ENCODE measurements around the gene NKX2-2.

DNA sequence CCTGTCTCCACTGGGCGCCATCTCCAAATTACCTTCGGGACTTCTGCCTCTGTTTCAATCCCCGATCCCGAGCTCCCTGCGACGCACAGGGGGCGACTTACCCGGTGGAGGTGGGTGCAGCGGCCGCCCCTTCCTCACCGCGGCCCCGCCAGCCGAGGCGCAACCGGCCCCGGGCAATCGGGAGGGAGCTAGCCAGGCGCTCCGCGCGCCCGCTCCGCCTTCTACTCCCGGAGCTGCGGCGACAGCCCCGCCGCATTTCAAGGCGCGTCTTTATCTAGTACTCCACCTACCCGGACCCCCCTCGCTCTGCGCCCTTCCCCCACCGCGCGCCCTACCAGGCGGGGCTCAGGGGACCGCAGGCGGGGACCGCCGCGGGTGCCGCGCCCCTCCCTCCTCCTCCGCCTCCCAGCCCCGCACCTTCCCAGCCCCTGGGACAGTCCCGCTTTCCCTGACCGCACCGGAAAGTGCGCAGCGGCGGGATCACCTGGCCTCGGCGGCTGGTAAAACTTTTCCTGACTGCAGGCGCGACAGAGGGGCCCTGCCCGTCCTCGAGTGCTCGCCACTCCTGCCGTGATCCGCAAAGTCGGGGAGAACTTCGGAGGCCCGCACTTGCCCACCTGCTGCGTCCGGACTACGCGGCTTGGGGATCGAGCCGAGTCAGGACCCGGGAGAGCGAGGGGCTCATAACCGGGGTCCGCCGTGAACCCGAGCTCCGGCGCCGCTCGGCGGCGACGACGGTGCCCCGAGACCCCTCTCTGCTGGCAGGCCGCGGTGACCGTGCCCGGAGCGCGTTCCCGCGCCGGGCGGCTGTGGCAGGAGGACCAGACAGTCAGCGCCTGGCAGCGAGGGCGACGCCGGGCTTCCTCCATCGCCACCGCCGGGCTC is 8.0 kb upstream of the NKX2-2 start:
- TF ChIP-seq, protein P1, sequence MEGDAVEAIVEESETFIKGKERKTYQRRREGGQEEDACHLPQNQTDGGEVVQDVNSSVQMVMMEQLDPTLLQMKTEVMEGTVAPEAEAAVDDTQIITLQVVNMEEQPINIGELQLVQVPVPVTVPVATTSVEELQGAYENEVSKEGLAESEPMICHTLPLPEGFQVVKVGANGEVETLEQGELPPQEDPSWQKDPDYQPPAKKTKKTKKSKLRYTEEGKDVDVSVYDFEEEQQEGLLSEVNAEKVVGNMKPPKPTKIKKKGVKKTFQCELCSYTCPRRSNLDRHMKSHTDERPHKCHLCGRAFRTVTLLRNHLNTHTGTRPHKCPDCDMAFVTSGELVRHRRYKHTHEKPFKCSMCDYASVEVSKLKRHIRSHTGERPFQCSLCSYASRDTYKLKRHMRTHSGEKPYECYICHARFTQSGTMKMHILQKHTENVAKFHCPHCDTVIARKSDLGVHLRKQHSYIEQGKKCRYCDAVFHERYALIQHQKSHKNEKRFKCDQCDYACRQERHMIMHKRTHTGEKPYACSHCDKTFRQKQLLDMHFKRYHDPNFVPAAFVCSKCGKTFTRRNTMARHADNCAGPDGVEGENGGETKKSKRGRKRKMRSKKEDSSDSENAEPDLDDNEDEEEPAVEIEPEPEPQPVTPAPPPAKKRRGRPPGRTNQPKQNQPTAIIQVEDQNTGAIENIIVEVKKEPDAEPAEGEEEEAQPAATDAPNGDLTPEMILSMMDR (IDR thresholded peaks at IDR 0.05) = no peak
- TF ChIP-seq, protein P2, sequence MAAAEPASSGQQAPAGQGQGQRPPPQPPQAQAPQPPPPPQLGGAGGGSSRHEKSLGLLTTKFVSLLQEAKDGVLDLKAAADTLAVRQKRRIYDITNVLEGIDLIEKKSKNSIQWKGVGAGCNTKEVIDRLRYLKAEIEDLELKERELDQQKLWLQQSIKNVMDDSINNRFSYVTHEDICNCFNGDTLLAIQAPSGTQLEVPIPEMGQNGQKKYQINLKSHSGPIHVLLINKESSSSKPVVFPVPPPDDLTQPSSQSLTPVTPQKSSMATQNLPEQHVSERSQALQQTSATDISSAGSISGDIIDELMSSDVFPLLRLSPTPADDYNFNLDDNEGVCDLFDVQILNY (CRISPR knock-in tag; IDR thresholded peaks at IDR 0.05) = no peak
- TF ChIP-seq RELA (CRISPR knock-in tag; IDR thresholded peaks at IDR 0.05; ENCODE audit: borderline replicate concordance) = no peak
- no peak for TF ChIP-seq KAT7 (CRISPR knock-in tag; IDR thresholded peaks at IDR 0.05; ENCODE audit: borderline replicate concordance)
- no peak for TF ChIP-seq NFE2L1 (CRISPR knock-in tag; IDR thresholded peaks at IDR 0.05)
- TF ChIP-seq, protein P3, sequence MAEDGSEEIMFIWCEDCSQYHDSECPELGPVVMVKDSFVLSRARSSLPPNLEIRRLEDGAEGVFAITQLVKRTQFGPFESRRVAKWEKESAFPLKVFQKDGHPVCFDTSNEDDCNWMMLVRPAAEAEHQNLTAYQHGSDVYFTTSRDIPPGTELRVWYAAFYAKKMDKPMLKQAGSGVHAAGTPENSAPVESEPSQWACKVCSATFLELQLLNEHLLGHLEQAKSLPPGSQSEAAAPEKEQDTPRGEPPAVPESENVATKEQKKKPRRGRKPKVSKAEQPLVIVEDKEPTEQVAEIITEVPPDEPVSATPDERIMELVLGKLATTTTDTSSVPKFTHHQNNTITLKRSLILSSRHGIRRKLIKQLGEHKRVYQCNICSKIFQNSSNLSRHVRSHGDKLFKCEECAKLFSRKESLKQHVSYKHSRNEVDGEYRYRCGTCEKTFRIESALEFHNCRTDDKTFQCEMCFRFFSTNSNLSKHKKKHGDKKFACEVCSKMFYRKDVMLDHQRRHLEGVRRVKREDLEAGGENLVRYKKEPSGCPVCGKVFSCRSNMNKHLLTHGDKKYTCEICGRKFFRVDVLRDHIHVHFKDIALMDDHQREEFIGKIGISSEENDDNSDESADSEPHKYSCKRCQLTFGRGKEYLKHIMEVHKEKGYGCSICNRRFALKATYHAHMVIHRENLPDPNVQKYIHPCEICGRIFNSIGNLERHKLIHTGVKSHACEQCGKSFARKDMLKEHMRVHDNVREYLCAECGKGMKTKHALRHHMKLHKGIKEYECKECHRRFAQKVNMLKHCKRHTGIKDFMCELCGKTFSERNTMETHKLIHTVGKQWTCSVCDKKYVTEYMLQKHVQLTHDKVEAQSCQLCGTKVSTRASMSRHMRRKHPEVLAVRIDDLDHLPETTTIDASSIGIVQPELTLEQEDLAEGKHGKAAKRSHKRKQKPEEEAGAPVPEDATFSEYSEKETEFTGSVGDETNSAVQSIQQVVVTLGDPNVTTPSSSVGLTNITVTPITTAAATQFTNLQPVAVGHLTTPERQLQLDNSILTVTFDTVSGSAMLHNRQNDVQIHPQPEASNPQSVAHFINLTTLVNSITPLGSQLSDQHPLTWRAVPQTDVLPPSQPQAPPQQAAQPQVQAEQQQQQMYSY (CRISPR knock-in tag; IDR thresholded peaks at IDR 0.05) = no peak
- TF ChIP-seq, protein P4, sequence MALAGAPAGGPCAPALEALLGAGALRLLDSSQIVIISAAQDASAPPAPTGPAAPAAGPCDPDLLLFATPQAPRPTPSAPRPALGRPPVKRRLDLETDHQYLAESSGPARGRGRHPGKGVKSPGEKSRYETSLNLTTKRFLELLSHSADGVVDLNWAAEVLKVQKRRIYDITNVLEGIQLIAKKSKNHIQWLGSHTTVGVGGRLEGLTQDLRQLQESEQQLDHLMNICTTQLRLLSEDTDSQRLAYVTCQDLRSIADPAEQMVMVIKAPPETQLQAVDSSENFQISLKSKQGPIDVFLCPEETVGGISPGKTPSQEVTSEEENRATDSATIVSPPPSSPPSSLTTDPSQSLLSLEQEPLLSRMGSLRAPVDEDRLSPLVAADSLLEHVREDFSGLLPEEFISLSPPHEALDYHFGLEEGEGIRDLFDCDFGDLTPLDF (CRISPR knock-in tag; IDR thresholded peaks at IDR 0.05) = no peak
- TF ChIP-seq SMAD3 (CRISPR knock-in tag; IDR thresholded peaks at IDR 0.05; ENCODE audit: borderline replicate concordance) = no peak
- TF ChIP-seq JUN (CRISPR knock-in tag; IDR thresholded peaks at IDR 0.05) = no peak
- TF ChIP-seq FOXP1 (CRISPR knock-in tag; IDR thresholded peaks at IDR 0.05; ENCODE audit: borderline replicate concordance) = no peak
- TF ChIP-seq, protein P5, sequence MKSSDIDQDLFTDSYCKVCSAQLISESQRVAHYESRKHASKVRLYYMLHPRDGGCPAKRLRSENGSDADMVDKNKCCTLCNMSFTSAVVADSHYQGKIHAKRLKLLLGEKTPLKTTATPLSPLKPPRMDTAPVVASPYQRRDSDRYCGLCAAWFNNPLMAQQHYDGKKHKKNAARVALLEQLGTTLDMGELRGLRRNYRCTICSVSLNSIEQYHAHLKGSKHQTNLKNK (CRISPR knock-in tag; IDR thresholded peaks at IDR 0.05) = no peak
- no peak for TF ChIP-seq FOXK1 (CRISPR knock-in tag; IDR thresholded peaks at IDR 0.05)
- no peak for TF ChIP-seq OVOL2 (CRISPR knock-in tag; IDR thresholded peaks at IDR 0.05; ENCODE audit: borderline replicate concordance)
- TF ChIP-seq NFATC4 (CRISPR knock-in tag; IDR thresholded peaks at IDR 0.05) = no peak

Data from WTC11 (cell line).